B cell (primary cell): ENCODE results near the gene KLHL18.

Experiments
- EZH2 ChIP-seq: IDR thresholded peaks from 2 replicates; pipeline ENCODE4 v1.6.1; 2012; ENCODE audit warnings: borderline replicate concordance, low read depth, mild to moderate bottlenecking, moderate library complexity, low read length; ENCODE audit not compliant: insufficient read depth, poor library complexity, severe bottlenecking
- TF ChIP-seq, protein P1 (sequence below): fragments of 200-600 bp; IDR thresholded peaks from one replicate; pipeline ENCODE4 v1.8.0; 2022; ENCODE audit warnings: antibody characterized with exemption, mild to moderate bottlenecking

DNA sequence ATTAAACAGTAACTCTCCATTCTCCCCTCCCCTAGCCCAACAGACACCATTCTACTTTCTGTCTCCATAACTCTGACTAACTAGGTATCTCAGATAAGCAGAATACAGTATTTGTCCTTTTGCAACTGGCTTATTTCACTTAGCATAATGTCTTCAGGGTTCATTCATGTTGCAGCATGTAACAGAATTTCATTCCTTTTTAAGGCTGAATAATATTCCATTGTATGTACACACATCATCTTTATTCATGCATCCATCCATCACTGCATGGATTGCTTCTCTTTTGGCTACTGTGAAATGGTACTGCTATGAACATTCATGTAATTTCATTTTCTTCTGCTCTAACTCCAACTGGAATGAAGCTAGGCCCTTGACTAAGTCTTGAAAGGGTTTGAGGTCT lies 96.1 kb downstream of the KLHL18 start:
- TF ChIP-seq, protein P1, sequence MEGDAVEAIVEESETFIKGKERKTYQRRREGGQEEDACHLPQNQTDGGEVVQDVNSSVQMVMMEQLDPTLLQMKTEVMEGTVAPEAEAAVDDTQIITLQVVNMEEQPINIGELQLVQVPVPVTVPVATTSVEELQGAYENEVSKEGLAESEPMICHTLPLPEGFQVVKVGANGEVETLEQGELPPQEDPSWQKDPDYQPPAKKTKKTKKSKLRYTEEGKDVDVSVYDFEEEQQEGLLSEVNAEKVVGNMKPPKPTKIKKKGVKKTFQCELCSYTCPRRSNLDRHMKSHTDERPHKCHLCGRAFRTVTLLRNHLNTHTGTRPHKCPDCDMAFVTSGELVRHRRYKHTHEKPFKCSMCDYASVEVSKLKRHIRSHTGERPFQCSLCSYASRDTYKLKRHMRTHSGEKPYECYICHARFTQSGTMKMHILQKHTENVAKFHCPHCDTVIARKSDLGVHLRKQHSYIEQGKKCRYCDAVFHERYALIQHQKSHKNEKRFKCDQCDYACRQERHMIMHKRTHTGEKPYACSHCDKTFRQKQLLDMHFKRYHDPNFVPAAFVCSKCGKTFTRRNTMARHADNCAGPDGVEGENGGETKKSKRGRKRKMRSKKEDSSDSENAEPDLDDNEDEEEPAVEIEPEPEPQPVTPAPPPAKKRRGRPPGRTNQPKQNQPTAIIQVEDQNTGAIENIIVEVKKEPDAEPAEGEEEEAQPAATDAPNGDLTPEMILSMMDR: no peak
- TF ChIP-seq EZH2: no peak
